BE2C (cell line): ENCODE results near the gene POLR2A.

Experiments used
- DNase-seq: peaks from one replicate; pipeline ENCODE4 v3.0.0-alpha.2; 2020
- H3K27me3 ChIP-seq: fragments of 250-450 bp; sonication (Bioruptor Pico); 2 replicates; pipeline ENCODE4 v1.5.1; 2020; ENCODE audit warnings: mild to moderate bottlenecking
- H3K36me3 ChIP-seq: fragments of 250-450 bp; sonication (Bioruptor Pico); 2 replicates; pipeline ENCODE4 v1.5.1; 2020; ENCODE audit warnings: mild to moderate bottlenecking
- H3K4me1 ChIP-seq: fragments of 250-450 bp; sonication (Bioruptor Pico); 2 replicates; pipeline ENCODE4 v1.5.1; 2020
- H3K4me3 ChIP-seq: 2 replicates; pipeline ENCODE4 v1.5.1; 2011; ENCODE audit warnings: low read depth, low read length
- H3K9me3 ChIP-seq: fragments of 250-450 bp; sonication (Bioruptor Pico); 2 replicates; pipeline ENCODE4 v1.5.1; 2020
- TF ChIP-seq, protein P1 (sequence below): IDR thresholded peaks from 2 replicates; pipeline ENCODE4 v1.5.1; 2012; ENCODE audit warnings: mild to moderate bottlenecking, low read depth, low read length

The POLR2A gene

DNA sequence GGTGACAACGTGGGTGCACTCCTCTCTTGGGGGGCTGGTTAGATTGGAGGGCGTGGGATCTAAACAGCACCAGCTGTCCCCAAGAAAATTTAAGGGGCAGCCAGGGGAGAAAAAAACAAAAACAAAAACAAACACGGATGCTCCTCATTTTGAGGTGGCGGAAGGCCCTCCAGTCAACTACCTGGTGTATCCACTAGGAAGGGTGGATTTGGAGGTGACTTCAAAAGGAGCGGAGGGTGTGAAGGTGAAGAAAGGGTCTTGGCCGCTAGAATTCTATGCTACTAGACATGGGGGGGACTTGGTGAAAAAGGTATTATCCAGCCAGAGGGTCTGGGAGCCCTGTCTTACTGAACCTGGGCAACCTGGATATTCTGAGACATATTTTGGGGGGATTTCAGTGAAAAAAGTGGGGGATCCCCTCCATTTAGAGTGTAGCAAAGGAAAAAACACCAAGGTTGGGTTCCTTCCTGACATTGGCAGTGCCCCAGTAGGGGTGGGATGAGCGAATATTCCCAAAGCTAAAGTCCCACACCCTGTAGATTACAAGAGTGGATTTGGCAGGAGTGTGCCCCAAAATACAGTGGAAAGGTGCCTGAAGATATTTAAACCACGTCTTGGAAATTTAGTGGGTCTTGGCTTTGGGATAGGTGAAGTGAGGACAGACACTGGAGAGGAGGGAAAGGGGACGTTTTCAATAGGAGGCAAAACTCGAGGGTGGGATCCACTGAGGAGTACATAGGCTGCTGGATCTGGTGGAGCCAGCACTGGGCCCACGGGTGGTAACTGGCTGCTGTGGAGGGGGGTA is 45.3 kb upstream of the POLR2A start:
- no peak for DNase-seq
- TF ChIP-seq, protein P1, sequence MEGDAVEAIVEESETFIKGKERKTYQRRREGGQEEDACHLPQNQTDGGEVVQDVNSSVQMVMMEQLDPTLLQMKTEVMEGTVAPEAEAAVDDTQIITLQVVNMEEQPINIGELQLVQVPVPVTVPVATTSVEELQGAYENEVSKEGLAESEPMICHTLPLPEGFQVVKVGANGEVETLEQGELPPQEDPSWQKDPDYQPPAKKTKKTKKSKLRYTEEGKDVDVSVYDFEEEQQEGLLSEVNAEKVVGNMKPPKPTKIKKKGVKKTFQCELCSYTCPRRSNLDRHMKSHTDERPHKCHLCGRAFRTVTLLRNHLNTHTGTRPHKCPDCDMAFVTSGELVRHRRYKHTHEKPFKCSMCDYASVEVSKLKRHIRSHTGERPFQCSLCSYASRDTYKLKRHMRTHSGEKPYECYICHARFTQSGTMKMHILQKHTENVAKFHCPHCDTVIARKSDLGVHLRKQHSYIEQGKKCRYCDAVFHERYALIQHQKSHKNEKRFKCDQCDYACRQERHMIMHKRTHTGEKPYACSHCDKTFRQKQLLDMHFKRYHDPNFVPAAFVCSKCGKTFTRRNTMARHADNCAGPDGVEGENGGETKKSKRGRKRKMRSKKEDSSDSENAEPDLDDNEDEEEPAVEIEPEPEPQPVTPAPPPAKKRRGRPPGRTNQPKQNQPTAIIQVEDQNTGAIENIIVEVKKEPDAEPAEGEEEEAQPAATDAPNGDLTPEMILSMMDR: no peak
- no peaks in the 10 kb centered on the region for H3K36me3 ChIP-seq
- H3K4me1 ChIP-seq: no peaks in the 10 kb centered on the region
- H3K9me3 ChIP-seq: no peaks in the 10 kb centered on the region
- H3K4me3 ChIP-seq: peak overlapping the region; percentile 57
- H3K27me3 ChIP-seq: peaks cover 9% of the 10 kb centered on the region

DNA sequence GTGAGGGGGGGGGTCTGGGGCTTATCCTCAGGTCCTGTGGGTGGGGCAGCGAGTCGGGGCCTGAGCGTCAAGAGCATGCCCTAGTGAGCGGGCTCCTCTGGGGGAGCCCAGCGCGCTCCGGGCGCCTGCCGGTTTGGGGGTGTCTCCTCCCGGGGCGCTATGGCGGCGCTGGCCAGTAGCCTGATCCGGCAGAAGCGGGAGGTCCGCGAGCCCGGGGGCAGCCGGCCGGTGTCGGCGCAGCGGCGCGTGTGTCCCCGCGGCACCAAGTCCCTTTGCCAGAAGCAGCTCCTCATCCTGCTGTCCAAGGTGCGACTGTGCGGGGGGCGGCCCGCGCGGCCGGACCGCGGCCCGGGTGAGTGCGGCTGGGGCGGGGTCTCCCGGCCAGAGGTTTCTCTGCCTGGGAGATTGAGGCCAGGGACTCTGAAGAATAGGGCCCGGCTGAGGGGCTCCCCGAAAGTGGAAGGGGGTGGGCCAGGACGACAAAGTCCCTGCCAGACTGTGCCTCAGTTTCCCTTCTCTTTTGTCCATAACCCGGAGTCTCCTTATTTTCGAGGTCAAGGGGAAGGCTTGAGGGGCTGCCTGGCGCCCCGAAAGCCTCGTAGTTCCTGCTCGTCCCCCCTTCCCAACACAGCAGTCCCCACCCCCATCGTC is 44.6 kb upstream of the POLR2A start, which contains the start of gene FGF11:
TSS of gene FGF11 (plus strand) at position 51 of the 651 bp plus-strand sequence. CDS start at position 160, 109 bp downstream.
- H3K4me3 ChIP-seq: peak within 1 kb of the TSS; percentile 67
- TF ChIP-seq, protein P1: no peak
- H3K27me3 ChIP-seq: peaks cover 9% of the 10 kb centered on the region
- no peaks in the 10 kb centered on the region for H3K4me1 ChIP-seq
- H3K9me3 ChIP-seq: no peaks in the 10 kb centered on the region
- no peaks in the 10 kb centered on the region for H3K36me3 ChIP-seq
- no peak for DNase-seq

DNA sequence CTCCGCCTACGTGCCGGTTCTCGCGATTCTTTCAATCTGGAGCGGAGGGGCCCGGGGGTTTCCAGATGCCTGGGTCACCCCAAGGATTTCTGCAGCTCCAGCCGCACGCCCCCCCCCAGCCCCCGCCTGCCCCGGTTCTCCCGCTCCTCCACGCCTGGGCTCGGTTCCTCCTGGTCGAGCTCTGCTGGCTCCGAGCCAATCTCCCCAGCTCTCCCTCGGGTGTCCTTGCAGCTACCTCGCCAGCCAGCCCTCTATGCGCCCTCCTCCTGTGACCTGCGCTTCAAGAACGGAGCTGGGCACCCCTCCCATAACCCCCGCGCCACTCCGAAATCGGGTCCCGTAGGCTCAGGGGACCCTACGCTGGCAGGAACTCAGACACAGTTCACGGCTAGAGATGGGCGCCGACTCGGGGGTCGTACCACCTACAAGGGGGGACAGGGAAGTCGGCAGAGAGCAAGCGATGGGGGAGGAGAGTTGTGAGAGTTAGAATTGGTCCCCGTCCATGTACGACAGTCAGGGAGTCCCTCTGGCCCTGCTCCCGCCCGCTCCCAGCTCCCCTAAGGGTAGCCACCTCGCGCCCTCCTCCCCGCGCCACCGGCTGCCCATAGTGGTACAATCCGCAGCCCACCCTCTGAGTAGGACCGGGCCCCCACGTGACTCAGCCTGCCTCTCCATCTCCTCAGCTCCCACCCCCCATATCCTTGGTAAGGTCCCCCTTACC is 43.9 kb upstream of the POLR2A start:
- peak overlapping the region; percentile 67 for H3K4me3 ChIP-seq
- peaks cover 9% of the 10 kb centered on the region for H3K27me3 ChIP-seq
- no peaks in the 10 kb centered on the region for H3K4me1 ChIP-seq
- no peaks in the 10 kb centered on the region for H3K9me3 ChIP-seq
- H3K36me3 ChIP-seq: no peaks in the 10 kb centered on the region
- DNase-seq: peak; percentile 65
- TF ChIP-seq, protein P1: no peak

DNA sequence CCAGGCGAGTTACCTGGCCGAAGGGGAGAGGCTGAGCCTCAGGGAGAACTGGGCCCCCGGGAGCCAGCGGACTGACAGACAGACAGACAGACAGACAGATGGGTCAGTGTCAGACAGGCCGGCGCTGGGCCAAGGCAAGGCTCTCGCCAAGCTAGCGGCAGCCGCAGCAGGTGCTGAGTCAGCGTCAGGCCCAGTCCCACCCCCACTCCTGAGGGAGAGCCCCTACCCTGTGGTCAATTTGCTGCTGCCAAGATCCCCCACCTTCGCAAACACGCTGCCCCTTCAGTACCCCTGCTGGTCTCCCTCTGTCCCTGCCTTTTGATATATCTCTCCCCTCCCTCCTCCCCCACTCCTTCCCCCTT is 43.4 kb upstream of the POLR2A start:
- peak; percentile 56 for DNase-seq
- no peaks in the 10 kb centered on the region for H3K9me3 ChIP-seq
- peak overlapping the region; percentile 67 for H3K4me3 ChIP-seq
- TF ChIP-seq, protein P1: no peak
- H3K27me3 ChIP-seq: peaks cover 9% of the 10 kb centered on the region
- no peaks in the 10 kb centered on the region for H3K4me1 ChIP-seq
- H3K36me3 ChIP-seq: no peaks in the 10 kb centered on the region

DNA sequence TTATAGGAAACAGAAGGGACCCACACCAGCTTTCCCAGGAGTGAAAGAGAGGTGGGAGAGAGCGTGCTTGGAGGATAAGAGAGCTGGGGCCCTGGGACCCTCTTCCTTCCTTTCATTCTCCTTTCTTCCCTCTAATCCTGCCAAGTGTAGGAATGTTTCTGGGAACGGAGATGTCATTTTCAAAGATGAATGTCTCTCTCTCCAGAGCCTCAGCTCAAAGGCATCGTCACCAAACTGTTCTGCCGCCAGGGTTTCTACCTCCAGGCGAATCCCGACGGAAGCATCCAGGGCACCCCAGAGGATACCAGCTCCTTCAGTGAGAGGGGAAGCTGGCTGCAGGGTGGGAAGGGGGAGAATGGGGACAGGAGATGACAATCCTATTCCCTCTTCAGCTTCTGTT is 42.9 kb upstream of the POLR2A start:
- Histone ChIP-seq H3K9me3 (no peaks in the 10 kb centered on the region), H3K4me1 (no peaks in the 10 kb centered on the region), H3K27me3 (peaks cover 9% of the 10 kb centered on the region), H3K36me3 (no peaks in the 10 kb centered on the region), H3K4me3 (peak overlapping the region; percentile 67)
- TF ChIP-seq, protein P1: no peak
- no peak for DNase-seq

DNA sequence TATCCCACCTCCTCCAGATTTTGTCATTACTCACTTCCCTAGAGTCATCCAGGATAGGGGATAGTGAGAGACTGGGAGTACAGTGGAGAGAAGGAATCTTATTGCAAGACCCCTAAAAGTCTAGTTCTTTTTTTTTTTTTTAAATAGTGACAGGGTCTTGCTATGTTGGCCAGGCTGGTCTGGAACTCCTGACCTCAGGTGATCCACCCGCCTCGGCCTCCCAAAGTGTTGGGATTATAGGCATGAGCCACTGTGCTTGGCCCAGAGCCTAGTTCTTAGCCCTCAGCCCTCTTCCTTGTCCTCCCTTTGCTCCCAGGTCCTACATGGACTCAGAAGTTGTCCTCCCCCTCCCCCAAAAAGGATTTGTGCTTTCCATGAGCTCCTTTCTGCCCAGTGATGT is 42.0 kb upstream of the POLR2A start:
- Histone ChIP-seq H3K27me3 (peaks cover 13% of the 10 kb centered on the region), H3K4me3 (no peak overlapping the region), H3K4me1 (no peaks in the 10 kb centered on the region), H3K9me3 (no peaks in the 10 kb centered on the region), H3K36me3 (no peaks in the 10 kb centered on the region)
- TF ChIP-seq, protein P1: no peak
- no peak for DNase-seq
